Measurements from ENCODE around the gene UVRAG. TPM values are rescaled to one million over a fixed set of nuclear protein-coding genes. Genes with fewer than 3 reads are reported as not detected.
"Not testable (repeated sequence)": the region's sequence is repeated elsewhere in the genome, so short reads cannot be mapped to it uniquely, and the experiment has no call there.

UVRAG gene
- total and polyA plus RNA-seq, 8 donors: 4.7 to 55.5 (median 20.5) TPM

GRCh38 chr11:75929706-75930105 lies 114.7 kb downstream of the UVRAG start:
- 47 to 73% (median 62%) methylated on average over 4 of the region's 4 CpGs for WGBS, 5 donors

DNA sequence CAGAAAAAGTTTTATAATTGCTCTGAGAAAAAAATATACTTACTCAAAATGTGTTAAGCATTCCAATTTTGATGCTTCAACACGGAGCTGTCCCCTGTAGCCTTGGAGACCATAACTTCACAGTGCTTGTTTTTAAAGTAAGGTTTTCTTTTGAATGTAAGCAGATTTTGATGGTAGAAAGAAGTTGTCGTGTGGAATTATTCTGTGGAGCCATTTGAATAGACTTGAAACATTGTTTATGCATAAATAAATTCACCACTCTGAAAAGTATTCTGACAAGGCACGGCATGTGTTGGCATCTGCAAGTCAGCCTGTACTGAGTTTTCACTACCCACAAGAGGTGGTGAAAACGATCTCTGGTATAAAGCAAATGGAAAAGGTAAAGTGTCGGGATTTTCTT lies 115.5 kb downstream of the UVRAG start:
- Histone ChIP-seq H3K4me1 (peaks cover 0 to 18% (median 2%) of the 10 kb centered on the region in 4 donors), H3K4me3 (no peak overlapping the region), H3K27me3 (no peaks in the 10 kb centered on the region), H3K9me3 (no peaks in the 10 kb centered on the region), H3K27ac (no peak overlapping the region), H3K36me3 (no peaks in the 10 kb centered on the region)
- DNase-seq: no peak
- TF ChIP-seq POLR2A (IDR thresholded peaks at IDR 0.05) (no peak), EP300 (IDR thresholded peaks at IDR 0.05) (no peak), POLR2AphosphoS5 (IDR thresholded peaks at IDR 0.05) (no peak)
- TF ChIP-seq, protein P1, sequence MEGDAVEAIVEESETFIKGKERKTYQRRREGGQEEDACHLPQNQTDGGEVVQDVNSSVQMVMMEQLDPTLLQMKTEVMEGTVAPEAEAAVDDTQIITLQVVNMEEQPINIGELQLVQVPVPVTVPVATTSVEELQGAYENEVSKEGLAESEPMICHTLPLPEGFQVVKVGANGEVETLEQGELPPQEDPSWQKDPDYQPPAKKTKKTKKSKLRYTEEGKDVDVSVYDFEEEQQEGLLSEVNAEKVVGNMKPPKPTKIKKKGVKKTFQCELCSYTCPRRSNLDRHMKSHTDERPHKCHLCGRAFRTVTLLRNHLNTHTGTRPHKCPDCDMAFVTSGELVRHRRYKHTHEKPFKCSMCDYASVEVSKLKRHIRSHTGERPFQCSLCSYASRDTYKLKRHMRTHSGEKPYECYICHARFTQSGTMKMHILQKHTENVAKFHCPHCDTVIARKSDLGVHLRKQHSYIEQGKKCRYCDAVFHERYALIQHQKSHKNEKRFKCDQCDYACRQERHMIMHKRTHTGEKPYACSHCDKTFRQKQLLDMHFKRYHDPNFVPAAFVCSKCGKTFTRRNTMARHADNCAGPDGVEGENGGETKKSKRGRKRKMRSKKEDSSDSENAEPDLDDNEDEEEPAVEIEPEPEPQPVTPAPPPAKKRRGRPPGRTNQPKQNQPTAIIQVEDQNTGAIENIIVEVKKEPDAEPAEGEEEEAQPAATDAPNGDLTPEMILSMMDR (IDR thresholded peaks at IDR 0.05): no peak
- intact Hi-C loops (cut with DNase I; ENCODE audit: low total_unique reads): no loop called here
- WGBS, 5 donors: 77 to 92% (median 90%) methylated on average over 5 of the region's 5 CpGs

More at GRCh38 chr11:75929706-75930105, 114.7 kb downstream of the UVRAG start:
- Histone ChIP-seq H3K4me1 (peaks cover 0 to 25% (median 7%) of the 10 kb centered on the region in 4 donors), H3K4me3 (no peak overlapping the region), H3K27me3 (no peaks in the 10 kb centered on the region), H3K27ac (no peak overlapping the region), H3K36me3 (no peaks in the 10 kb centered on the region), H3K9me3 (no peaks in the 10 kb centered on the region)
- TF ChIP-seq POLR2AphosphoS5 (IDR thresholded peaks at IDR 0.05) (no peak), EP300 (IDR thresholded peaks at IDR 0.05) (no peak), POLR2A (IDR thresholded peaks at IDR 0.05) (no peak)
- TF ChIP-seq, protein P1 (IDR thresholded peaks at IDR 0.05): no peak
- DNase-seq: no peak
- intact Hi-C loops (cut with DNase I; ENCODE audit: low total_unique reads): no loop called here

GRCh38 chr11:75931124-75931523 lies 116.1 kb downstream of the UVRAG start:
- H3K36me3 ChIP-seq: no peaks in the 10 kb centered on the region
- no peak overlapping the region for H3K27ac ChIP-seq
- 85 to 98% (median 93%) methylated on average over 1 of the region's 1 CpG for WGBS, 5 donors
- no peaks in the 10 kb centered on the region for H3K9me3 ChIP-seq
- DNase-seq: no peak
- no peak overlapping the region for H3K4me3 ChIP-seq
- TF ChIP-seq POLR2AphosphoS5 (IDR thresholded peaks at IDR 0.05): no peak
- TF ChIP-seq, protein P1 (IDR thresholded peaks at IDR 0.05): no peak
- no peak for TF ChIP-seq EP300 (IDR thresholded peaks at IDR 0.05)
- no peak for TF ChIP-seq POLR2A (IDR thresholded peaks at IDR 0.05)
- intact Hi-C loops (cut with DNase I; ENCODE audit: low total_unique reads): no loop called here
- H3K4me1 ChIP-seq: peaks cover 0 to 13% (median 0%) of the 10 kb centered on the region in 4 donors
- no peaks in the 10 kb centered on the region for H3K27me3 ChIP-seq

- 31 to 52% (median 41%) methylated on average over 1 of the region's 1 CpG for WGBS, 5 donors
- DNase-seq; intact Hi-C loops (cut with DNase I; ENCODE audit: low total_unique reads); H3K36me3 ChIP-seq; H3K9me3 ChIP-seq; H3K4me3 ChIP-seq; H3K27ac ChIP-seq; H3K27me3 ChIP-seq: not testable (repeated sequence)
- H3K4me1 ChIP-seq: peaks cover 0 to 12% (median 2%) of the 10 kb centered on the region in 4 donors
These were observed 118.7 kb downstream of the UVRAG start for GRCh38 chr11:75933736-75934135.

GRCh38 chr11:75934851-75935250 lies 119.8 kb downstream of the UVRAG start:
- H3K4me3 ChIP-seq: no peak overlapping the region
- TF ChIP-seq POLR2AphosphoS5 (IDR thresholded peaks at IDR 0.05) (no peak), POLR2A (IDR thresholded peaks at IDR 0.05) (no peak)
- H3K4me1 ChIP-seq: peaks cover 0 to 20% (median 3%) of the 10 kb centered on the region in 4 donors
- H3K27ac ChIP-seq: no peak overlapping the region
- no peak for DNase-seq
- no peaks in the 10 kb centered on the region for H3K9me3 ChIP-seq
- no peaks in the 10 kb centered on the region for H3K36me3 ChIP-seq
- intact Hi-C loops (cut with DNase I; ENCODE audit: low total_unique reads): no loop called here
- H3K27me3 ChIP-seq: no peaks in the 10 kb centered on the region

Data from stomach (tissue), 9 donors.